Suprapubic skin (tissue), 3 donors: ENCODE measurements around the gene EEFSEC.

ENCODE experiments used
- CTCF ChIP-seq, 2 donors: fragments of 200-600 bp in 1 of 2; fragments of 450-650 bp in 1 of 2; sonication (generic) in 1 of 2; IDR thresholded peaks; one replicate each; pipeline ENCODE4 v1.5.1; 2016 to 2019; ENCODE audit warnings: antibody characterized with exemption in 2 of 2, mild to moderate bottlenecking in 1 of 2, moderate library complexity in 1 of 2
- EP300 ChIP-seq: sonication (generic); formaldehyde crosslinking; IDR thresholded peaks from one replicate; pipeline ENCODE4 v1.6.1; 2017; ENCODE audit warnings: antibody characterized with exemption

GRCh38 chr3:128455786-128456748 lies 302.8 kb downstream of the EEFSEC start:
- TF ChIP-seq CTCF (IDR thresholded peaks at IDR 0.05): no peak
- TF ChIP-seq EP300: no peak
